ENCODE measurements around the gene SPATA46. TPM values are rescaled to one million over a fixed set of nuclear protein-coding genes. Genes with fewer than 3 reads are reported as not detected.

Gene SPATA46
- total and polyA plus RNA-seq, 9 of the 15 experiments (the other 6 are each of a cell fraction or from before 2014, with no cell fraction given) = 0.04 to 0.11 TPM; not detected in 7

GRCh38 chr1:162372159-162373071 is 4.2 kb downstream of the SPATA46 start (continued):
- TF ChIP-seq CBX1 (IDR thresholded peaks at IDR 0.05; ENCODE audit: low read depth) (no peak), BMI1 (IDR thresholded peaks at IDR 0.05; ENCODE audit: low read length) (no peak), ZNF609 (CRISPR knock-in tag; IDR thresholded peaks at IDR 0.05; ENCODE audit: borderline replicate concordance) (peak; percentile 87; the same call in 1 of the 2 replicates), ZNF778 (CRISPR knock-in tag; IDR thresholded peaks at IDR 0.05) (no peak), POLR2B (IDR thresholded peaks at IDR 0.05; ENCODE audit: low read depth, partially characterized antibody) (no peak), CTBP1 (IDR thresholded peaks at IDR 0.05; ENCODE audit: borderline replicate concordance) (peak; percentile 99), ZNF23 (CRISPR knock-in tag; IDR thresholded peaks at IDR 0.05) (no peak), PHF20 (IDR thresholded peaks at IDR 0.05; ENCODE audit: partially characterized antibody) (no peak), ZEB2 (IDR thresholded peaks at IDR 0.05) (peak; percentile 69), NFRKB (IDR thresholded peaks at IDR 0.05; ENCODE audit: low read depth) (no peak), ZNF124 (CRISPR knock-in tag; IDR thresholded peaks at IDR 0.05) (no peak)
- TF ChIP-seq, protein P1, sequence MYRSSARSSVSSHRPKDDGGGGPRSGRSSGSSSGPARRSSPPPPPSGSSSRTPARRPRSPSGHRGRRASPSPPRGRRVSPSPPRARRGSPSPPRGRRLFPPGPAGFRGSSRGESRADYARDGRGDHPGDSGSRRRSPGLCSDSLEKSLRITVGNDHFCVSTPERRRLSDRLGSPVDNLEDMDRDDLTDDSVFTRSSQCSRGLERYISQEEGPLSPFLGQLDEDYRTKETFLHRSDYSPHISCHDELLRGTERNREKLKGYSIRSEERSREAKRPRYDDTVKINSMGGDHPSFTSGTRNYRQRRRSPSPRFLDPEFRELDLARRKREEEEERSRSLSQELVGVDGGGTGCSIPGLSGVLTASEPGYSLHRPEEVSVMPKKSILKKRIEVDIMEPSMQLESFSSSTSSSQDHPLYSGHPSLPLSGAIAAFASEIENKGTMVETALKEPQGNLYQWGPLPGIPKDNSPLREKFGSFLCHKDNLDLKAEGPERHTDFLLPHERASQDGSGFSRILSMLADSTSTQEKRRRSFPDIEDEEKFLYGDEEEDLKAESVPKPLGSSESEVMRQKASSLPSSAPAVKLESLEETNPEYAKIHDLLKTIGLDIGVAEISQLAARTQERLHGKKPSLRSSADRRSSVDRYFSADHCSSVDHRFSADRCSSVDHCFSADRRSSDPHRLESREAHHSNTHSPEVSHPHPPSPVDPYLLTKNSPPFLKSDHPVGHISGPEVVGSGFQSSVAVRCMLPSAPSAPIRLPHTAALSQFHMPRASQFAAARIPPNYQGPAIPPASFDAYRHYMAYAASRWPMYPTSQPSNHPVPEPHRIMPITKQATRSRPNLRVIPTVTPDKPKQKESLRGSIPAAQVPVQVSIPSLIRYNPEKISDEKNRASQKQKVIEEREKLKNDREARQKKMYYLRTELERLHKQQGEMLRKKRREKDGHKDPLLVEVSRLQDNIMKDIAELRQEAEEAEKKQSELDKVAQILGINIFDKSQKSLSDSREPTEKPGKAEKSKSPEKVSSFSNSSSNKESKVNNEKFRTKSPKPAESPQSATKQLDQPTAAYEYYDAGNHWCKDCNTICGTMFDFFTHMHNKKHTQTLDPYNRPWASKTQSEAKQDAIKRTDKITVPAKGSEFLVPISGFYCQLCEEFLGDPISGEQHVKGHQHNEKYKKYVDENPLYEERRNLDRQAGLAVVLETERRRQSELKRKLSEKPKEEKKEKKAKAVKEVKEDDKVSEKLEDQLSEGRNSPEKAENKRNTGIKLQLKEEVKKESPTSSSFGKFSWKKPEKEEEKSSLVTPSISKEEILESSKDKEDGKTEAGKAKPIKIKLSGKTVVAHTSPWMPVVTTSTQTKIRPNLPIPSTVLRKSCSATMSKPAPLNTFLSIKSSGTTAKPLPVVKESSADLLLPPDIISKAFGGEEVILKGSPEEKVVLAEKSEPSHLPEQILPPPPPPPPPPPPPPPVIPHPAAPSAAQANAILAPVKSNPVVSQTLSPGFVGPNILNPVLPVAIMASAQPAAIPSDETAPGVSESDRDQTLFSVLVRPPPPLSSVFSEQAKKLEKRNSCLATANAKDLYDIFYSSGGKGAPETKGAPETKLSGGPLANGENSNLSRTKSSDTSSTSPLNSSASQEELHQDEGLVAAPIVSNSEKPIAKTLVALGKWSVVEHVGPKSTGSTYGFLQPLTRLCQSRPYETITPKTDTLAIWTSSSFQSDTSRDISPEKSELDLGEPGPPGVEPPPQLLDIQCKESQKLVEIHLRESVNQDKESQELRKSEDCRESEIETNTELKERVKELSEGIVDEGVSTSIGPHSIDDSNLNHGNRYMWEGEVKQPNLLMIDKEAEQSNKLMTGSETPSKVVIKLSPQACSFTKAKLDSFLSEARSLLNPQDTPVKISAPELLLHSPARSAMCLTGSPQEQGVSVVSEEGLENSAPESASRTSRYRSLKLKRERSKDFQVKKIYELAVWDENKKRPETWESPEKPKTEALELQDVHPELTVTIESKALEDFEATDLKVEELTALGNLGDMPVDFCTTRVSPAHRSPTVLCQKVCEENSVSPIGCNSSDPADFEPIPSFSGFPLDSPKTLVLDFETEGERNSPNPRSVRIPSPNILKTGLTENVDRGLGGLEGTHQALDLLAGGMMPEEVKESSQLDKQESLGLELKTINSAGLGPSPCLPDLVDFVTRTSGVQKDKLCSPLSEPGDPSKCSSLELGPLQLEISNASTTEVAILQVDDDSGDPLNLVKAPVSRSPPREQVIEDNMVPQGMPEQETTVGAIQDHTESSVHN (IDR thresholded peaks at IDR 0.05; ENCODE audit: borderline replicate concordance in 1 of 2, low read depth in 1 of 2) = no peak
- TF ChIP-seq, protein P2, sequence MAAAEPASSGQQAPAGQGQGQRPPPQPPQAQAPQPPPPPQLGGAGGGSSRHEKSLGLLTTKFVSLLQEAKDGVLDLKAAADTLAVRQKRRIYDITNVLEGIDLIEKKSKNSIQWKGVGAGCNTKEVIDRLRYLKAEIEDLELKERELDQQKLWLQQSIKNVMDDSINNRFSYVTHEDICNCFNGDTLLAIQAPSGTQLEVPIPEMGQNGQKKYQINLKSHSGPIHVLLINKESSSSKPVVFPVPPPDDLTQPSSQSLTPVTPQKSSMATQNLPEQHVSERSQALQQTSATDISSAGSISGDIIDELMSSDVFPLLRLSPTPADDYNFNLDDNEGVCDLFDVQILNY (CRISPR knock-in tag; IDR thresholded peaks at IDR 0.05) = no peak
